NCI-H460 (cell line): ENCODE data around the gene ATP11B. TPM values are rescaled to one million over a fixed set of nuclear protein-coding genes. Genes with fewer than 3 reads are reported as not detected.

Experiments used
- DNase-seq: peaks from one replicate; pipeline ENCODE4 v3.0.0-alpha.2; 2016; ENCODE audit warnings: low read depth; ENCODE audit errors: extremely low read depth
- total RNA-seq: library from RNA; depleted of rRNA; stranded (reverse); fragments of >200 nt; shearing (Covaris generic); gene quantifications from 2 replicates; pipeline ENCODE4 v1.2.3, GENCODE V29; 2014; rRNA removed

The ATP11B gene
- total RNA-seq, 1 experiment from 2014 or later = 33.2 TPM

GRCh38 chr3:182941719-182942118 lies 148.4 kb downstream of the ATP11B start:
- DNase-seq = no peak

DNA sequence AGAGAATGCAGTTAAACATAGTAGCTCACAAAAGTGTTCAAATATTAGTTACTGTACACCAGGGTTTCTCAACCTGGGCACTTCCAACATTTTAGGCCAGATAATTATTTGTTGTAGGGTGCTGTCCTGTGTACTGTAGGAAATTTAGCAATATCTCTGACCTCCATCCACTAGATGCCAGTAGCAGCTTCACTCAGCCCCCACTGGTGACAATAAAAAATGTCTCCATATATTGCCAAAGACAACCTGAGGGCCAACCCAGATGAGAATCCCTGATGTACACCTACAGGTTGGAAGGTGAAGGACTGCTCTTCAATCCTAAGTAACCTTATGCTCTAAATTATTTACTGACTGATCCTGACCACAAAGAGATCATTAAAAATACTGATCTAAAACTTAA lies 154.6 kb downstream of the ATP11B start:
- DNase-seq = no peak

- no peak for DNase-seq
These were observed 155.0 kb downstream of the ATP11B start for GRCh38 chr3:182948305-182948704.

DNA sequence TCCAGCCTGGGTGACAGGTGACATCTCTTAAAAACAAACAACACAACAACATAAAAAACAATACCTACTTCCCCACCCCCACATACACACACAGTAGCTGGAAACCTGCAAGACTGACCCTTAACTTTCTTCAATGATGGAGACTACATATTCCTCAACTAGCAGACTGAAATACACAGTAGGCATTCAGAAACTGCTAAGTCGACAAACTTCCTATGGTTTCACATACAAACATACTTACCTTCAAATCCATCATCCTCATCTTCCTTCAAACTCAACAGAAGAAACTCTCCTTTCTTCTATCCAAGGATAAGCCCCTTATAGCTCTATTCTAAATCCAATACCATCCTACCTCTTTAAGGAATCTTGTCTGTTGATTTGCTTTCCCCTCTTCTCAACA lies 156.4 kb downstream of the ATP11B start:
- no peak for DNase-seq

DNA sequence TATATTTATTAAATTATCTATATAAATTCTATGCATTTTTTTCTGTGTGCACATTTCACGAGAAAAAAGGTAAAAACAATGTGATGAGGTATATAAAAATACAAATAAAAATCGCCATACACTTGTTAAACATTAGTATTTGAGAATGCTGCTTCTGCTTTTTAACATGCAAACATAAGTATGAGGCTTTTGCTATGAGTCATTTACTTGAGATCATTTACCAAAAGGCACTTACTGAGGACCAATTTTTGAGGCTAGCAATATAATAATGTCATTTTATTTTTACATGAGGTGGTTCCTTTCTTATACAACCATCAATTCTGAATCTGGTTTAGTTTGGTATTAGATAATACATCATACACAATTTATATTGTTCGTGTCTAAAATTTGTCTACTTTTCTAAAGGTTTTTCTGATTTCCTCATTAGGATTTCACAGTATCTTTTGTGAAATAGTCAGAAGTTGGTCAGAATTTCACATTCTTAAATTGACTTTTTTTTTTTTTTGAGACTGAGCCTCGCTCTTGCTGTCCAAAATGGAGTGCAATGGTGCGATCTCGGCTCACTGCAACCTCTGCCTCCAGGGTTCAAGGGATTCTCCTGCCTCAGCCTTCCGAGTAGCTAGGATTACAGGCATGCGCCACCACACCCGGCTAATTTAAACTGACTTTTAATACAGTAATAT lies 161.4 kb downstream of the ATP11B start:
- no peak for DNase-seq

GRCh38 chr3:182957226-182957625 lies 163.9 kb downstream of the ATP11B start:
- no peak for DNase-seq

GRCh38 chr3:182957676-182958266 lies 164.5 kb downstream of the ATP11B start:
- no peak for DNase-seq

DNA sequence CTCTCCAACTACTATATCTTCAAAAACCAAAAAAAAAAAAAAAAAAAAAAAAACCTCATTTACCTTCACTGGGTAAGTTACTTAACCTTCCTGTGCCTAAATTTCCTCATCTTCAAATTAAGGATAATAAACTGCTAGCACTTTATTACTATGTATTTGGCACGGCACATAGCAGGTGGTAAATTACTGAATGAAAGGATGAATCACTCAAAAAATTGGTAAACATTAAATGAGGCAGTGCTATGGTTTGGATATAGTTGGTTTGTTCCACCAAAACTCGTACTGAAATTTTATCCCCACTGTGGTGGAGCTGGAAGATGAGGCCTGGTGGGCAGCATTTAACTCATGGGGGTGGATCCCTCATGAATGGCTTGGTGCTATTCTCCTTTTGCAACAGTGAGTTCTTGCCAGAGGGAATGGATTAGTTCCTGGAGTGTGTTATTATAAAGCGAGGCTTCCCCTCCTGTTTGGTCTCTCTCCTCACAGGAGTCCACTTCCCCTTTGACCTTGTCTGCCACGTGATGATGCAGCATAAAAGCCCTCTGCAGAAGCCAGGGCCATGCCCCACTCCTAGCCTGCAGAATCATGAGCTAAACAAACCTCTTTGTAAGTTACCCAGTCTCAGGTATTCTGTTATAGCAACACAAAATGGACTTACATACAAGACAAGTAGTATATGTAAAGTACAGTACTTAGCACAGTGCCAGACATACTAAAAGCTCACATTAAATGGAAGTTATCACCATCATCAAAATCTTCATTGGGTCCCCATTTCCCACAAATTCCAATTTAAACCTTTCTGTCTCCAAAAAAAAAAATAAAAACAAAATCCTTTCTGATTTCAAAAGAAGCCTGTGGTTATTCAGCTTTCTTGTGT lies 166.4 kb downstream of the ATP11B start:
- DNase-seq = no peak

- no peak for DNase-seq
These were observed 168.9 kb downstream of the ATP11B start for GRCh38 chr3:182962166-182962565.

GRCh38 chr3:182964179-182964578 lies 170.9 kb downstream of the ATP11B start:
- DNase-seq = no peak

GRCh38 chr3:182965861-182966366 lies 172.6 kb downstream of the ATP11B start:
- DNase-seq = no peak

- DNase-seq = no peak
These were observed 174.2 kb downstream of the ATP11B start for GRCh38 chr3:182967218-182968204.

- DNase-seq = no peak
These were observed 176.0 kb downstream of the ATP11B start for GRCh38 chr3:182969277-182969676.

- DNase-seq = no peak
These were observed 176.5 kb downstream of the ATP11B start for GRCh38 chr3:182969853-182970252.

- no peak for DNase-seq
These were observed 177.6 kb downstream of the ATP11B start for GRCh38 chr3:182970811-182971418.

Other genes starting within 250 kb of the ATP11B start
- 16.8 and 18.4 TPM in 2 replicates for gene DCUN1D1, start 187.0 kb downstream of the ATP11B start, total RNA-seq